Cerebellar nuclear complex (tissue), 1 donor: ENCODE data around the gene RBM15.

Experiments used
- DNase-seq, 2 experiments: peaks; one replicate each; lab custom pipeline; 2025; lab: John Stamatoyannopoulos, UW

Gene RBM15

DNA sequence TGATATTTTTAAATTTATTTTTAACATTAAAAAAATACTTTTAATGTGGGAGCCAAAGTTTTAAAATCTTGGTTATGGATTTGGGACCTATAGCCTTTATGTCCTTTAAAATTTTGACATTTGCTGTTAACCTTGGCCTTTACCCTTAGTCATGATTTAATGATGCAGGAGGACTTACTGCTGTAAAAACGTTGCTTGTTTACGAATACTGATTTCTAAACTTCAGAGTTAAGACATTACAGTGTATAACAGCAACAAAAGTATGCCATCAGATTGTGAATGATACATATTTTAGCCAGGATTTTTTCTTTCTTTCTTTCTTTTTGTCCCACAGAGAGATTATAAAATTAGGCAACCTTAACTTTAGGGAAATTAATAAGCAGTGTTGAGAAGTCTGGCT, 8.9 kb downstream of the RBM15 start:
- no peak for DNase-seq

DNA sequence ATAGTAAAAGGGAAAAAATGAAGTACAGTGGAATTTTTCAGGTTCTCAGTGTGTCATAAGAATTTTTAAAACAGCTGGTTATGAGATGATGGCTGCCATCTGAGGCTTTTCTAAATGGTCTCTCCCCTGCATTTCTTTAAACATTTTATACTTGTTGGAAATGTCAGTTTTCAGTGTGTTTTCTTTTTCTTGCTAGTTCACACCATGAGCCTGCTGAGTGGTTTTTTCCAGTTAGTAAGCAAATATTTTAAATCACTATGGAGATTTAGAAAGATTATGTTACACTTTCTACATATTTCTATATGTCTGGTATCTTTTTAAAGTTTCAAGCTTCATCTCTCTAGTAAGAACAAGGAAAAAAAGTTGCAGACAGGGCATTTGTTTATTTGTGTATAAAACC, 9.6 kb downstream of the RBM15 start:
- no peak for DNase-seq

DNA sequence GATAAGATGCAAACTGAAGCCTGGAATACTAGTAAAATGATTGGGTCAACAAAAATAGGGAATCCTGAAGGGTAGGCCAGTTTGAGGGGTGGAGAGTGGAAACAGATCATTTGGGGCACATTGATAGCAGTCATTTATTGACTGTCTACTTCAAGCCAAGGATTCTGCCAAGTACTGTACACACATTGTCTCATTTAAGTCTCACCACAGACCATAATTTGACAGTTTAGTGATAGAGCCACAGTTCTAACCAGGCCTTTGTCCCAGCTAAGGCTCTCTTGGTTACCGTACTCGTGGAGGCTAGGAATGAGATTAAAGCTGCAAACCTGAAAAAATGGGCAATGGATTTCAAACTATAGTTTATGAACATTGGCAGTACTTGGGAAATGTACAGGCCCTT, 11.2 kb downstream of the RBM15 start:
- DNase-seq = no peak

DNA sequence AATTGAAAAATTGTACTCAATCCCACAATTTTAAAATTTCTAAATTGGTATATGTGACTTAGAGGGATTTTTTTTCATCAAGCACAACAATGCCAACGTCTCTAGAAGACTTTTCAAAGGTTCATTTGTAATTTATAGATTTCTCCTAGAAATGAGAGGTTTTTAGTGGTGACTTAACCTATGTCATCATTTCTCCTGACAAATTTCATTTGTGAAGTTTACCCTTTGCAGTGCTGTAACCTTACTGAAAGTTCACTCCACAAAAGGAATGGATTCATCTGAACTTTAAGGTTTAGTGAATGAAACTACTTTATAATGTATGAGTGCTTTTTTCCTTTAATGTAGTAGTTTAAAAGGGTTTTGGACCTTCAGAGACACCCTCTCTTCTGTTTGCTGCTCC, 16.1 kb downstream of the RBM15 start:
- DNase-seq = no peak

DNA sequence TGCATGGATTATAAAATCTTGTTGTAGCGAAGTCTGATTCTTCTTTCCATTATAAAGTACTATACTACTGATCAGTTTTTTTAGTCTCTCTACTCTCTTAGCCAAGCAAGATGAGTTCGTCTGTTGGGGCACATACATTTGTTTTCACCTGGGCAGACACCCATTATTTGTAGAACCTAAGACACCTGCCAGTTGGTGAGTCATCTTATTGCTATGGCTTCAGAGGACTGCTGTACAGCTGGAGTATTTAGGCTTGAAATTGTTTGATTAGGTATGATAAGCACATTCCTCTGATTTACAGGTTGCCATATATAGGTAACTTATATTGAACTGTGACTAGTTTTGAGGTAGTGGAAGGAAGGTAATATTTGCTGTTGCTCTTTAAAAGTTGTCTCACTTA, 17.2 kb downstream of the RBM15 start:
- DNase-seq = no peak

DNA sequence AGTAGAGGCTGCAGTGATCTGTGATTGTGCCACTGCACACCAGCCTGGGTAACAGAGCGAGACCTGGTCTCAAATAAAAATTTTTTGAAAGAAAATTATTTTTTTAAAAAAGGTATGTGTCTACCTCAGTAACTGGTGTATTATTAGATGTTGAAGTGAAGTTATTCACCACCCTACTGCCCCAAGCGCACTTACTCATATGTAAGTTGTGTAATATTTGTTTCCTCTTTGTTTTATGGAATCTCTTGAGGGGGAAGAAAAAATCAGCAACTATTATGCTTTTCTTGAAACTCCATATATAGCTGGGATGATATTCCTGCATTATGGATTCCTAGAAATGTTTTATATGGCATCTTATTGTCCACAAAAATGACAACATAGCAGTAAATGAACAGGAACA, 21.3 kb downstream of the RBM15 start:
- no peak for DNase-seq

DNA sequence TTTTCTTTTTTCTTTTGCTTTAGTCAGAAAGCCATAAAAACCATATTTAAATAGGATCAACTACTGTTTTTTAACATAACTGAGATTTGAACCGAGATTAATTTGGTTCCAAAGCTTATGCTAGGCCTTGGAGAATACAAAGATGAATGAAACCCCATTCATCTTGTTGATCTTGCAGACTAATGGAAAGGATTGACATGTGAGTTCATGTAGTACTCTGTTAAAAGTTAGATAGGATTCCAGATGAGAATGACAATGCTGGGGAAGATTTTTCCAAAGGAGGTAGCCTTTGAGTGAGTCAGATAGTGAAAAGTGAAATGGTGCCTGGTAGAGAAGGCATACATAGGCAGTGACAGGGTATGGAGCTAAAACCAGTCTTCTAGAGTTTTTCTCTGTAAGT, 22.7 kb downstream of the RBM15 start:
- no peak for DNase-seq

DNA sequence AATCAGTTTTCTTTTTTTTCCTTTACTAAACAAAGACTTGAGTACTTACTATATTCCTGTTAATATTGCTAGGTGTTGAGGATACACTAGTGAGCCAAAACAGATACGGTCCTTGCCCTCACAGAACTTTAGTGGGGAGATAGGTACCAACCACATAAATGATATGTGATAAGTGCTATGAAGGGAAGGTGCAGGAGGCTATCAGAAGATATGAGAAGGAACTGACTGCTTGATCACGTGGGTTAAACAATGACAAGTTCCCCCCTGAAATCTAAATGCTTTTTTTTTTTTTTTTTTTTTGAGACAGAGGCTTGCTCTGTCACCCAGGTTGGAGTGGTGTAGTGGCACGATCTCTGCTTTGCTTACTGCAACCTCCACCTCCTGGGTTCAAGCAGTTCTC, 25.0 kb downstream of the RBM15 start:
- DNase-seq = no peak

DNA sequence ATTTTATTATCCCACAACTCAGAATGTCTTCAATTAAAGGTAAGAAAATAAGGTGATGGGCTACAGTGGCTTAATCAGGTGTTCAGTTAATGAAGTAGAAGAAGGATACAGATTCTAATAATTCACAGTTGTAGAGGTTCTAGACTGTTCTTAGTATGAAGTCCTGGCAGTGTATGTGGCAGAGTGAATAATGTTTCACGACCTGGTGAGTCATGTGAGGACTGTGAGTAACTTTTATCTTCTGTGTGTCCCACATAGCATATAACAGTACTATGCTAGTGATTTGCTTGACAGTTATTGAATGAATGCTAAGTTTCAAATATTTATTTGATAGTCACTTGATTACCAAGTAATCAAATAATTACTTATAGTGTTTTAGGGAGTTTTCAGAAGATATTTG, 31.6 kb downstream of the RBM15 start:
- DNase-seq = no peak

DNA sequence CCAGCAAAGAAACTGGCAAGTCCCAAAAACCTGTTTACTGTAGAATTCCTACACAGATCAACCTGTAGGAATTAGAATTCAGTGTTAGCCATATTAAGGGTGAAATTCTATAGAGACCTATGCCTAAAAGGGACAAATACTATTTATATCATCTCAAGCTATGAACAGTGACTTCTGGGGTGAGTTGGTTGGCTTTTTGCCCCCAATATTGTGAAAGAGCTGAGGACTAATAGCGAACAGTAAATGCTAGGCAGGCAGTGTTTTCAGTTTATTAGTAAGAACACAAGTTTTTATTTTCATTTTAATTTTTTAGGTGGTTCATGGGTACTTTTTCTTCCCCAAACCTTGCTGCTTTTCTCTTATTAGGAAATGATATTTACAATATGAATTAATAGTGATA, 36.3 kb downstream of the RBM15 start:
- DNase-seq = no peak

DNA sequence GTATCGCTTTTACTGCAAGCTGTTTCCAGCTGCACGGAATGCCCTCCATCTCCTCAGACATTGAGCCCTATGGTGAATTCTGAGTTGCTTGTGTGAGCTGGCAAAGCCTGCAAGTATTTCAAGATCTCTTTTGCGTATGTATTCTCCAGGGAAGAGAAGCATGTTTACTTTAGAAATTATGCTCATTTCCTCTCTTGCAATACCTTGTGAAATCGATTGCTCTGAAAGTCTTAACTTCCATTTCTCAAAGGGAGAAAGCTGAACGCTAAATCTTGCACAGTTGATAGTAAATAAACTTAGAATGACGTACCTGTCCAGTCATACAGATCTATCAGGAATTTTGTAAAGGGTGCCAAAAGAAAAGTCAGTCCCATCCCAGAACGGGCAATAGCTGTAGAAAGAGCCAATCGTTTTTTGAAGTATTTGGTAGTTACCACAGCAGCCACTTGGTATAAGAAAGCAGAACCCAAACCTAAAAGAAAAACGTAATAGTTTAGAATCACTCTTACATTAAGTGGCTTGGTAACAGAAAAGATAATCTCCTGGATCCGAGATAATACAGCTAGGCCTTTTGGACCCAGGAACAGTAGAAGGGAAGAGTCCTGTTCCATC, 41.6 kb downstream of the RBM15 start:
- no peak for DNase-seq

DNA sequence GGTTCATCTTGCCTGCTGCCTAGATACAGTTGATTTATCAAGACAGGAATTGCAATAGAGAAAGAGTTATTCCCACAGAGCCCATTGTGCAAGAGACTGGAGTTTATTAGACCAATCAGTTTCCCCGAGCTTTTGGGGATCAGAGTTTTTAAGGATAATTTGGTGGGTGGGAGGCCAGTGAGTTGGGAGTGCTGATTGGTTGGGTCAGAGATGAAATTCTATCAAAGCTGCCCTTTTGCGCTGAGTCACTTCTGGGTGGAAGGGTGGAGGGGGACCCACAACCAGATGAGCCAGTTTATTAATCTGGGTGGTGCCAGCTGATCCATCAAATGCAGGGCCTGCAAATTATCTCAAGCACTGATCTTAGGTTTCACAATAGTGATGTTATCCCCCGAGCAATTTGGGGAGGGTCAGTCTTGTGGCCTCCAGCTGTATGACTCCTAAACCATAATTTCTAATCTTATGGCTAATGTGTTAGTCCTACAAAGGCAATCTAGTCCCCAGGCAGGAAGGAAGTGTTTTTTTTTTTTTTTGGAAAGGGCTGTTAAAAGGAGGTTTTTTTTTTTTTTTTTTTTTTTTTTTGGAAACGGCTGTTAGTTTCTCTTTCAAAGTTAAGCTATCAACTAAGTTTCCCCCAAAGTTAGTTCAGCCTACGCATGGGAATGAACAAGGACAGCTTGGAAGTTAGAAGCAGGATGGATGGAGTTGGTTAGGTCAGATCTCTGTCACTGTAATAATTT, 44.2 kb downstream of the RBM15 start:
- DNase-seq = no peak

DNA sequence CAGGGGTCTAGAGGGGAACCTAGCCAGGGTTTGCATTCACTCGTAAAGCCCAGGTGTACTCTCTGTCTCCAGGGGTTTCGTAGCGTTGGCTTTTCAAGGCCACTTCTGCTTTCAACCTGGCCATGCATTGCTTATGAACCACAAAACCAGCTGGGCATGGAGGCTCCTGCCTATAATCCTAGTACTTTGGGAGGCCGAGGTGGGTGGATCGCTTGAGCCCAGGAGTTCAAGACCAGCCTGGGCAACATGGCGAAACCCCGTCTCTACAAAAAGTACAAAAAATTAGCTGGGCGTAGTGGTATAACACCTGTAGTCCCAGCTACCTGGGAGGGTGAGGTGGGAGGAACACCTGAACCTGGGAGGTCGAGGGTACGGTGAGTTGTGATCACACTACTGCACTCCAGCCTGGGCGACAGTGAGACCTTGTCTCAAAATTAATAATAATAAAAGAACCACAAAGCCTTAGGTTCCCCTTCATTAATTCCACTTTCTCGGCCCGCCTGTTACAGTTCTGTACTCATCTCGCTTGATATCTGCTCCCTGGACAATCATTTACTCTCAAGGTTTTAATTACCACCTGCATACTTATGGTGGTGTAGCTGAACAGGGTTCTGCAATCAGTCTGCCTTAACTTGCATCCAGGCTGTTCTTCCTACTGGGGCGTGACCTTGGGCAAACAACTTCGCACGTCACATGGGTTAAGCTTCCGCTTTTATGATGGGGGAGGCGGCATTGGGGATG, 45.6 kb downstream of the RBM15 start:
- no peak for DNase-seq

DNA sequence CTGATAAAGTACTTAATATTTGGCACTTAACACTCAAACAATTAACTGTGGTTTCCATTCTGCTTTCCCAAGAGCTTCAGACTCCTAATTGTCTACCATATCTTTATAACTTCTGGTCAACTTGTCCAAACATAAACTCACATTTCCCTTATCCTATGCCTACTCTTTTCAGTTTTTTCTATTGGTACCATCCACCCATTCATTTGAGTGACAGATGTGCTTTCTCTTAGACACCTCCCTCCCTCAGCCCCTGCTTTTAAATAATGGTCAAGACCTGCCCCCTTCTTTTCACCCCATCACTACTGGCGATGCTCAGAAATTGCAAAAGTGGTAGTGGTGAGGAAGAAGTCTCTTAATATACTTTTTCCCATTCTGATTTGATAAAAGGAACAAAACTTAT, 46.2 kb downstream of the RBM15 start:
- no peak for DNase-seq

DNA sequence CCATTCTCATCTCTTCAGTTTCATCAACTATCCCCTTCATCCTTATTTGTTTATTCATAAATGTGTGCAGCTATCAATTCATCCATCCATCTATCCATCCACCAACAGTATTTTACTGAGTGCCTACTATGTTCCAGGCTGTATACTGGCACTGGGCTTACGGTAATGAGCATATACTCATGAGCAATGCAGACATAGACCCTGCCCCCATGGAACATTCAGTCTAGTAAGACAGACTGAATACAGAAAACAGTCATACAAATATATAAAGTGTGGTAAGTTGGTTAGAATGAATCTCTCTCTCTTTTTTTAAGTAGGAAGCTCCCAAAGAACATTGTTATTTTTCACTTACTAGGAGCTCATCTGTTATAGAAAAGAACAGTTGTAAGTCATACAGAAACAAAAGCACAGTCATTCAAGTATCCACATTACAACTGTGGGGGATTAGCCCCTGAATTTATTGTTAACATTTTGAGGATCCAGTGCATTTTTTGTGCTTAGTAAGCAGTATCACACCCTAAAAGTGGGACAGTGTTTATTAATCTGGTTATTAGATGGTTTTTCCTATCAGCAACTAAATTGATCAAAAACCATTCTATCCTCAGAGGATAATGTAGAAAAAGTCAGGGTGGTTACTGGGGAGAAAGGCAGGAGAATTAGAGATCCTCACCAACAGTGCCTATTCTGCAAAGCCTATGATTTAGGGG, 48.0 kb downstream of the RBM15 start:
- DNase-seq = no peak

DNA sequence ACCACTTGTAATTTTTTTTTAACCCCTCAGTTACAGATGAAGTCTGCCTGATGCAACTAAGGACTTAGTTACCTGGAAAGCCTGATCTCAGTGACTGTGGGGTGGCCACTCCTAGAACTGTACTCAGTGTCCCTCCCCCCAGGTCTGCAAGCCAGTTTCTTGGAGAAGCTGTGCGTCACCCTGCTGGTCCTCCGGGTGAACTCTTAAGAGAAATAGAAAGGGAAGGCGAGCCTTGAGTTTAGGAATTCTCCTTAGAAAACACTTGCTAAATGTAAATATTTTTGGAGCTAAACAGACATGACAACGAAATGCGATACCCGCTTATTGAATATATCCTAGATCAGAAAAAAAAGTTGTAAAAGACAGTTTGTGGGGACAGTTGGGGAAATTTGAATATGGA, 50.9 kb downstream of the RBM15 start:
- DNase-seq = no peak

DNA sequence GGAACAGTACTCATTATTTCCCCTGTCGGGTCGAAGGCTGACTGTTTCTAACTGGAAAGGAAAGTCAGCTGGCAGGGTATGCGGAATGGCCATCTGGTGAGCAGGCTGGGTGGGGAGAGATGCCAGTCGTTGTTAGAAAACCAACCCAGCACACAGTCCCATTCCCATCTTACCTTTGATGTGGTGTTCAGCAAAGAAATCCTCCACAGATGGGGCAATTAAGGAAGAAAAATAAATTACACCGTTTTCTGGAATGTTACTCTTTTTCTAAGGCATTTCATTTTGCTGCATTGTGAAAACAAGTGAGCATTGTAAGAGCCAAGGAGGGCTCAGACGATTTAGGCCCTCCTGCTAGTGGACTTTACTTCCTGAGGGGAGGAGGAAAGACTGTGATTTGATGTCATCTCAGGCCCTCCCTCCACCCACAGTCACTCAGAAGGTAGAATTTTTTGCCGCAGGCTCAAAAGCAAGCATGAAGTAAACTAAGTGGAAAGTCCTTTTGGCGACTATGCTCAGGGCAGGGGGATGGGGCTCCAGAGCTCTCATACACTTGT, 51.6 kb downstream of the RBM15 start, which contains the start of gene SLC16A4:
Gene SLC16A4, minus strand, starts transcription at position 335 of the 554 bp plus-strand sequence. CDS start 1,703 bp downstream, outside the sequence.
- peak; percentile 32 to 55 for DNase-seq

DNA sequence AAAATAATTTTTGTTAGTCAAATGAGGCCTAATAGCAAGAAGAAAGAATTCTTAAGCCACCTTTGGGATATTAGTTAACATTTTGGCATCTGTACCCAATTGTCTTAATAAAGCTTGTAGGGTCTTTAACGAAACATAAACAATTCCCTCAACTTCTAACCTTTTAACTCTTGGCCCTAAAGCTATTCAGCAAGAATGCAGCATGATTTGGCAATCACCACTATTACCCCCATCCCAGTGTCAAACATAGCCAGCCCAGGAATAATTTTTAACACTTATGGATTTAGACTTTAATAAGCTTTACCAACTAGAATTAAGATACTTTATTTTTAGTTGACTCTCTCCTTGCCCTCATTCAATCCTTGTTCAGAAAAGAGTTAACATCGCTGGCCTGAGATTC, 54.1 kb downstream of the RBM15 start:
- DNase-seq = no peak

DNA sequence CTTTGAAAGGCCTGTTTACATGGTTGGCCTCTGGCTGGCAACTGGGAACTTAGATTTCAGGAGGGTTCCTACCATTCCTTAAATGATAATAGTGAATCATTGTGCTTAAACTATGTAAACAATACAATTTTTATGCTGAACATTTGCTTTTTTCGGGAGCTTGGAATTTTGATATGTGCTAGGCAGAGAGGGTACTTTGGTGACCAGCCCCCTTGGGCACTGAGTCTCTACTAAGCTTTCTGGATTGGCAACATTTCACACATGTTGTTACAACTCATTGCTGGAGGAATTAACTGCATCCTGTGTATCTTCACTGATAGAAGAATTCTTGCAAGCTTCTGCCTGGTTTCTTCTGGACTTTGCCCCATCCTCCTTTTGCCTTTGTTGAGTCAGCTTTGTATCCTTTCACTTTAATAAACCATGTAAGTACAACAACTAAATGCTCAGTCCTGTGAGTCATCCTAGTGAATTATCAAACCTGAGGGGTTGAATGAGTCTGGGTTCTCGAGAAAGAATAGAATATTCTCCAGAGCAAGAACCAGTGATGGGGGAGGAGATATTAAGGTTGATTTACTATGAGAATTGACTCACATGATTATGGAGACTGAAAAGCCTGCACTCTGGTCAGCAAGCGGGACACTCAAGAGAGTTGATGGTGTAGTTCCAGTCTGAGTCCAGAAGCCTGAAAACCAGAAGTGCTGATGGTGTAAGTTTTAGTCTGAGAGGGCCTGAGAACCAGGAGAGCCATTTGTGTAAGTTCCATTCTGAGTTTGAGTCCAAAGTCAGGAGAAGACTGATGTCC, 54.7 kb downstream of the RBM15 start:
- DNase-seq = no peak

DNA sequence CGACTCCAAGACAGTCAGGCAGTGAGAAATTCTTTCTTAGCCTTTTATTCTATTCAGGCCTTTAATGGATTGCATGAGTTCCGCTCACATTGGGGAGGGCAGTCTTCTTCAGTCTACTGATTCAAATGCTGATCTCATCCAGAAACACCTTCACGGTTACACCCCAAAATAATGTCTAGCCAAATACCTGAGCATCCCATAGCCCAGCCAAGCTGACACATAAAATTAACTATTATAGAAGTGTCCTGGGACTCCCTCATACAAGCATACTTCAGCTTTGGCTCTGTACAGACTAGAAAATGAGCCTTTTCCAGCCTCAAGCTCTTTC, 55.3 kb downstream of the RBM15 start:
- no peak for DNase-seq
